ENCODE data around the gene DPP10. TPM values are rescaled to one million over a fixed set of nuclear protein-coding genes. Genes with fewer than 3 reads are reported as not detected.

Gene DPP10
- total RNA-seq, 4 donors from 2014 or later: 1.9 to 4.6 (median 3.9) TPM

- ATAC-seq: no peak
- WGBS, 2 donors (ENCODE audit: low coverage in 1 of 2): 54 to 64% methylated on average over 3 of the region's 3 CpGs
- Histone ChIP-seq H3K4me3 (no peak overlapping the region), H3K9me3 (peaks cover 0 to 7% (median 0%) of the 10 kb centered on the region in 3 donors), H3K4me1 (no peaks in the 10 kb centered on the region), H3K36me3 (no peaks in the 10 kb centered on the region), H3K27me3 (no peaks in the 10 kb centered on the region), H3K27ac (no peak overlapping the region)
- TF ChIP-seq EP300 (IDR thresholded peaks at IDR 0.05) (no peak), CTCF (IDR thresholded peaks at IDR 0.05) (no peak), POLR2A (IDR thresholded peaks at IDR 0.05) (no peak), POLR2AphosphoS5 (IDR thresholded peaks at IDR 0.05) (no peak)
Measured at GRCh38 chr2:115174651-115175050, 732.2 kb downstream of the DPP10 start.

- no peaks in the 10 kb centered on the region for H3K36me3 ChIP-seq
- H3K27ac ChIP-seq: no peak overlapping the region
- TF ChIP-seq EP300 (IDR thresholded peaks at IDR 0.05) (no peak), CTCF (IDR thresholded peaks at IDR 0.05) (no peak), POLR2AphosphoS5 (IDR thresholded peaks at IDR 0.05) (no peak)
- WGBS, 2 donors (ENCODE audit: low coverage in 1 of 2): 68 to 78% methylated on average over 3 of the region's 3 CpGs
- no peak overlapping the region for H3K4me3 ChIP-seq
- H3K27me3 ChIP-seq: no peaks in the 10 kb centered on the region
- no peak for ATAC-seq
- no peaks in the 10 kb centered on the region for H3K4me1 ChIP-seq
- no peaks in the 10 kb centered on the region for H3K9me3 ChIP-seq
Measured at GRCh38 chr2:115183144-115183543, 740.7 kb downstream of the DPP10 start.

GRCh38 chr2:115190459-115190858 is 748.0 kb downstream of the DPP10 start:
- WGBS, 2 donors (ENCODE audit: low coverage in 1 of 2): 97 to 99% methylated on average over 7 to 10 of the region's 13 CpGs
- TF ChIP-seq POLR2A (IDR thresholded peaks at IDR 0.05) (no peak), EP300 (IDR thresholded peaks at IDR 0.05) (no peak), POLR2AphosphoS5 (IDR thresholded peaks at IDR 0.05) (no peak), CTCF (IDR thresholded peaks at IDR 0.05) (no peak)
- Histone ChIP-seq H3K27ac (no peak overlapping the region), H3K36me3 (no peaks in the 10 kb centered on the region), H3K4me1 (no peaks in the 10 kb centered on the region), H3K27me3 (no peaks in the 10 kb centered on the region), H3K4me3 (no peak overlapping the region), H3K9me3 (no peaks in the 10 kb centered on the region)
- no peak for ATAC-seq

- H3K27me3 ChIP-seq: no peaks in the 10 kb centered on the region
- no peaks in the 10 kb centered on the region for H3K4me1 ChIP-seq
- H3K9me3 ChIP-seq: no peaks in the 10 kb centered on the region
- TF ChIP-seq CTCF (IDR thresholded peaks at IDR 0.05): no peak
- no peak for TF ChIP-seq POLR2AphosphoS5 (IDR thresholded peaks at IDR 0.05)
- TF ChIP-seq EP300 (IDR thresholded peaks at IDR 0.05): no peak
- TF ChIP-seq POLR2A (IDR thresholded peaks at IDR 0.05): no peak
- H3K4me3 ChIP-seq: no peak overlapping the region
- no peak overlapping the region for H3K27ac ChIP-seq
- whole genome bisulfite sequencing, 2 donors (ENCODE audit: low coverage in 1 of 2): 90 to 91% methylated on average over 6 of the region's 6 CpGs
- no peaks in the 10 kb centered on the region for H3K36me3 ChIP-seq
- no peak for ATAC-seq
Measured at GRCh38 chr2:115194623-115195022, 752.2 kb downstream of the DPP10 start.

- Histone ChIP-seq H3K9me3 (no peaks in the 10 kb centered on the region), H3K4me3 (no peak overlapping the region), H3K36me3 (no peaks in the 10 kb centered on the region), H3K4me1 (no peaks in the 10 kb centered on the region), H3K27me3 (no peaks in the 10 kb centered on the region), H3K27ac (no peak overlapping the region)
- TF ChIP-seq POLR2A (IDR thresholded peaks at IDR 0.05) (no peak), EP300 (IDR thresholded peaks at IDR 0.05) (no peak), CTCF (IDR thresholded peaks at IDR 0.05) (no peak), POLR2AphosphoS5 (IDR thresholded peaks at IDR 0.05) (no peak)
- ATAC-seq: no peak
Measured at GRCh38 chr2:115196587-115196986, 754.1 kb downstream of the DPP10 start.
